ENCODE measurements around the gene NFE2L3. TPM values are rescaled to one million over a fixed set of nuclear protein-coding genes. Genes with fewer than 3 reads are reported as not detected.

NFE2L3 gene
- total and polyA plus RNA-seq, 2 of the 8 experiments (the other 6 are each of a cell fraction or from before 2014, with no cell fraction given): 64.9 to 76.5 TPM

DNA sequence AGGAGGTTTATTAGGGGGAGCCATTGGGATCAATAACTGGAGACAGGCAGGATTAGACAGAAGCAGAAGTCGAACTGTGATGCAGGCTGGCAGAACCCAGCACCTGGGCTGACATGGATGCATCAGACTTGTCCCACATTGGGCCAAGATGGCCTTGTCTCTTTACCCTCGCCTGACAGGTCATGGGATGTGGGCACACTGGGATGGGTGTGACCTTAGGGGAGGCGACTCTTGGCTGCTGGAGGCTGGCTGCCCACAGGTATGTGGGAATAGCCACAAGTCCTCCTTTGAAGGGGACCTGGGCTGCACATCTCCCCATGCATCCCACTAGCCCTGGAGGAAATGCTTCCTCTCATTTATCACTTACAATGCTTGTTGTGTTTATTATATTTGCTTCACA lies 17.3 kb downstream of the NFE2L3 start:
- Histone ChIP-seq H3K9ac (replicated peaks in 1 of 4; ENCODE audit: extremely low read depth in 1 of 4, low read depth in 3 of 4, low read length in 3 of 4) (no peak overlapping the region), H3K27me3 (replicated peaks in 1 of 4; ENCODE audit: control insufficient read depth in 3 of 4, extremely low read depth in 1 of 4, insufficient read depth in 3 of 4, low read length in 3 of 4) (no peaks in the 10 kb centered on the region), H2BK120ac (replicated peaks; ENCODE audit: low read depth, low read length) (no peak overlapping the region), H4K8ac (ENCODE audit: extremely low read depth, insufficient read depth, low read length) (no peak overlapping the region), H2BK12ac (ENCODE audit: low read depth, low read length) (no peak overlapping the region; the same call in 1 of the 2 replicates), H2AK5ac (ENCODE audit: low read depth, low read length) (peak overlapping the region; percentile 85; the same call in 1 of the 2 replicates), H4K5ac (ENCODE audit: insufficient read length, low read depth, low read length) (no peak overlapping the region), H3K4me3 (ENCODE audit: extremely low read depth in 1 of 4, insufficient read depth in 2 of 4, low read depth in 3 of 4, low read length in 4 of 4) (no peak overlapping the region), H3K9me3 (ENCODE audit: insufficient read depth in 2 of 2, low read depth in 1 of 2, low read length in 1 of 2) (no peaks in the 10 kb centered on the region), H3K27ac (ENCODE audit: low read depth, low read length) (no peak overlapping the region; the same call in 1 of the 2 replicates), H2BK20ac (ENCODE audit: low read length) (no peak overlapping the region), H3K4me2 (ENCODE audit: insufficient read depth in 1 of 2, low read depth in 2 of 2, low read length in 2 of 2) (no peak overlapping the region), H3K79me2 (ENCODE audit: control insufficient read depth in 1 of 2, insufficient read depth in 2 of 2, low read length in 2 of 2) (peaks cover 14 to 91% of the 10 kb centered on the region in 2 experiments), H2BK15ac (ENCODE audit: low read length) (no peak overlapping the region), H2BK5ac (ENCODE audit: low read depth, low read length) (peak overlapping the region; percentile 56; the same call in 1 of the 2 replicates), H3K79me1 (ENCODE audit: low read depth, low read length) (peaks cover 13% of the 10 kb centered on the region), H4K91ac (replicated peaks; ENCODE audit: insufficient read length, low read length) (no peak overlapping the region), H3K36me3 (ENCODE audit: control insufficient read depth in 2 of 4, insufficient read depth in 4 of 4, low read length in 3 of 4) (peaks cover 0 to 7% (median under 1%) of the 10 kb centered on the region in 4 experiments; a peak in 2 of 8 replicates), H4K20me1 (replicated peaks in 1 of 2; ENCODE audit: control insufficient read depth in 1 of 2, insufficient read depth in 2 of 2, low read length in 2 of 2) (peaks cover 7 to 18% of the 10 kb centered on the region in 2 experiments), H3K4ac (replicated peaks; ENCODE audit: insufficient read length, low read depth, low read length) (no peak overlapping the region), H3K56ac (replicated peaks; ENCODE audit: insufficient read length, low read depth, low read length) (no peak overlapping the region), H3K23me2 (ENCODE audit: low read depth, low read length) (no peaks in the 10 kb centered on the region), H2AFZ (ENCODE audit: low read length) (no peak overlapping the region), H3K4me1 (replicated peaks in 1 of 4; ENCODE audit: control insufficient read depth in 3 of 4, insufficient read depth in 4 of 4, low read length in 3 of 4) (peaks cover 5 to 16% (median 10%) of the 10 kb centered on the region in 4 experiments; a peak in 6 of 7 replicates), H3K14ac (ENCODE audit: insufficient read length) (no peak overlapping the region), H3K18ac (ENCODE audit: extremely low read depth, low read length) (no peak overlapping the region), H3K23ac (ENCODE audit: insufficient read length) (no peak overlapping the region)
- DNase-seq (ENCODE audit: low read depth in 1 of 2, low spot score in 2 of 2) (no peak), FAIRE-seq (no peak)
- 87% methylated on average over 3 of the region's 3 CpGs; no CpG with 5 or more reads in 1 of the 2 experiments for WGBS, 2 experiments (ENCODE audit: extremely low coverage in 1 of 2, insufficient coverage in 1 of 2, insufficient read length in 1 of 2, insufficient replicate concordance in 2 of 2, low coverage in 1 of 2, low lambda C conversion rate in 2 of 2, missing lambda C conversion rate in 1 of 2)
- ChIA-PET POLR2A (ENCODE audit: partially characterized antibody) (interaction anchor here (2.3 to 3.2 kb wide), 3 partner anchors 8 to 19 kb away, joined by 7 to 16 read pairs (median 14); no protein-coding TSS in a partner anchor), CTCF (ENCODE audit: partially characterized antibody) (no interaction called here)
- TF ChIP-seq CBX8 (IDR thresholded peaks at IDR 0.05; ENCODE audit: borderline replicate concordance, low read depth, low read length) (no peak), NRF1 (IDR thresholded peaks at IDR 0.05; ENCODE audit: low read depth, low read length) (no peak), TAF1 (IDR thresholded peaks at IDR 0.05; ENCODE audit: low read depth, low read length) (no peak), NANOG (IDR thresholded peaks at IDR 0.05; ENCODE audit: insufficient read depth, low read depth, low read length, poor library complexity, severe bottlenecking) (no peak), TCF12 (IDR thresholded peaks at IDR 0.05; ENCODE audit: low read depth, low read length) (no peak), TEAD4 (IDR thresholded peaks at IDR 0.05; ENCODE audit: low read depth, low read length) (no peak), POLR2A (IDR thresholded peaks at IDR 0.05; ENCODE audit: control extremely low read depth in 1 of 2, low read depth in 2 of 2, low read length in 2 of 2) (no peak; a peak in 1 of 3 replicates), JUND (IDR thresholded peaks at IDR 0.05; ENCODE audit: low read length) (no peak), CTCF (IDR thresholded peaks at IDR 0.05; ENCODE audit: control extremely low read depth in 1 of 3, insufficient read depth in 1 of 3, low read depth in 1 of 3, low read length in 3 of 3) (no peak), RBBP5 (IDR thresholded peaks at IDR 0.05; ENCODE audit: borderline replicate concordance, low read depth, low read length) (no peak), CHD1 (IDR thresholded peaks at IDR 0.05; ENCODE audit: low read depth, low read length) (no peak), BRCA1 (IDR thresholded peaks at IDR 0.05; ENCODE audit: low read depth, low read length) (no peak), YY1 (IDR thresholded peaks at IDR 0.05; ENCODE audit: low read depth, low read length) (no peak)
